ENCODE results near the gene EFTUD2. TPM values are rescaled to one million over a fixed set of nuclear protein-coding genes. Genes with fewer than 3 reads are reported as not detected.
"Not testable (repeated sequence)": the region's sequence is repeated elsewhere in the genome, so short reads cannot be mapped to it uniquely, and the experiment has no call there.

The EFTUD2 gene
- total RNA-seq, 1 donor from 2014 or later: 102 TPM

GRCh38 chr17:44828919-44829522, 70.2 kb downstream of the EFTUD2 start:
- no peak for DNase-seq
- no peaks in the 10 kb centered on the region for H3K36me3 Mint-ChIP-seq (ENCODE audit: unreplicated experiment)
- no peak for TF ChIP-seq CTCF (IDR thresholded peaks at IDR 0.05; ENCODE audit: partially characterized antibody, unreplicated experiment)

GRCh38 chr17:44827863-44828262, 71.4 kb downstream of the EFTUD2 start:
- peak overlapping the region; percentile 28 for H3K4me3 Mint-ChIP-seq (ENCODE audit: unreplicated experiment)
- peaks cover 9% of the 10 kb centered on the region for H3K9me3 Mint-ChIP-seq (ENCODE audit: unreplicated experiment)
- no peak for DNase-seq
- H3K27ac Mint-ChIP-seq (ENCODE audit: unreplicated experiment): no peak overlapping the region
- H3K27me3 Mint-ChIP-seq (ENCODE audit: unreplicated experiment): peaks cover 11% of the 10 kb centered on the region
- TF ChIP-seq CTCF (IDR thresholded peaks at IDR 0.05; ENCODE audit: partially characterized antibody, unreplicated experiment): no peak
- H3K4me1 Mint-ChIP-seq (ENCODE audit: low read depth, unreplicated experiment): no peaks in the 10 kb centered on the region
- no peaks in the 10 kb centered on the region for H3K36me3 Mint-ChIP-seq (ENCODE audit: unreplicated experiment)

More at GRCh38 chr17:44828919-44829522, 70.2 kb downstream of the EFTUD2 start:
- H3K27me3 Mint-ChIP-seq (ENCODE audit: unreplicated experiment): peaks cover 13% of the 10 kb centered on the region
- peak overlapping the region; percentile 96 for H3K4me3 Mint-ChIP-seq (ENCODE audit: unreplicated experiment)
- peak overlapping the region; percentile 94 for H3K27ac Mint-ChIP-seq (ENCODE audit: unreplicated experiment)
- peaks cover 9% of the 10 kb centered on the region for H3K9me3 Mint-ChIP-seq (ENCODE audit: unreplicated experiment)
- no peaks in the 10 kb centered on the region for H3K4me1 Mint-ChIP-seq (ENCODE audit: low read depth, unreplicated experiment)

- peaks cover 11% of the 10 kb centered on the region for H3K27me3 Mint-ChIP-seq (ENCODE audit: unreplicated experiment)
- no peak for DNase-seq
- TF ChIP-seq CTCF (IDR thresholded peaks at IDR 0.05; ENCODE audit: partially characterized antibody, unreplicated experiment): no peak
- H3K4me1 Mint-ChIP-seq (ENCODE audit: low read depth, unreplicated experiment): no peaks in the 10 kb centered on the region
- no peak overlapping the region for H3K27ac Mint-ChIP-seq (ENCODE audit: unreplicated experiment)
- H3K36me3 Mint-ChIP-seq (ENCODE audit: unreplicated experiment): no peaks in the 10 kb centered on the region
- H3K4me3 Mint-ChIP-seq (ENCODE audit: unreplicated experiment): no peak overlapping the region
- peaks cover 9% of the 10 kb centered on the region for H3K9me3 Mint-ChIP-seq (ENCODE audit: unreplicated experiment)
Observed at GRCh38 chr17:44826123-44826790, 73.0 kb downstream of the EFTUD2 start.

- H3K36me3 Mint-ChIP-seq (ENCODE audit: unreplicated experiment): not testable (repeated sequence)
Observed at GRCh38 chr17:44825236-44825635, 74.0 kb downstream of the EFTUD2 start.

GRCh38 chr17:44820631-44821212, 78.5 kb downstream of the EFTUD2 start:
- TF ChIP-seq CTCF (IDR thresholded peaks at IDR 0.05; ENCODE audit: partially characterized antibody, unreplicated experiment): no peak
- no peak overlapping the region for H3K4me3 Mint-ChIP-seq (ENCODE audit: unreplicated experiment)
- no peak for DNase-seq
- H3K27me3 Mint-ChIP-seq (ENCODE audit: unreplicated experiment): peaks cover 1% of the 10 kb centered on the region
- H3K27ac Mint-ChIP-seq (ENCODE audit: unreplicated experiment): no peak overlapping the region
- no peaks in the 10 kb centered on the region for H3K36me3 Mint-ChIP-seq (ENCODE audit: unreplicated experiment)
- peaks cover 3% of the 10 kb centered on the region for H3K4me1 Mint-ChIP-seq (ENCODE audit: low read depth, unreplicated experiment)
- H3K9me3 Mint-ChIP-seq (ENCODE audit: unreplicated experiment): no peaks in the 10 kb centered on the region

More at GRCh38 chr17:44825236-44825635, 74.0 kb downstream of the EFTUD2 start:
- H3K27ac Mint-ChIP-seq (ENCODE audit: unreplicated experiment); H3K4me1 Mint-ChIP-seq (ENCODE audit: low read depth, unreplicated experiment); H3K27me3 Mint-ChIP-seq (ENCODE audit: unreplicated experiment); H3K9me3 Mint-ChIP-seq (ENCODE audit: unreplicated experiment); DNase-seq; H3K4me3 Mint-ChIP-seq (ENCODE audit: unreplicated experiment): not testable (repeated sequence)

GRCh38 chr17:44818508-44818907, 80.7 kb downstream of the EFTUD2 start:
- not testable (repeated sequence) for H3K4me3 Mint-ChIP-seq (ENCODE audit: unreplicated experiment); H3K36me3 Mint-ChIP-seq (ENCODE audit: unreplicated experiment); H3K4me1 Mint-ChIP-seq (ENCODE audit: low read depth, unreplicated experiment); H3K27me3 Mint-ChIP-seq (ENCODE audit: unreplicated experiment); H3K27ac Mint-ChIP-seq (ENCODE audit: unreplicated experiment); H3K9me3 Mint-ChIP-seq (ENCODE audit: unreplicated experiment); DNase-seq
